Activated CD8-positive, alpha-beta memory T cell treated with anti-CD3 and anti-CD28 coated beads for 1 hour (primary cell): ENCODE measurements around the gene FLVCR2.

Experiments used
- DNase-seq, 2 donors: peaks; one replicate each; pipeline ENCODE4 v3.0.0-alpha.2; 2020; ENCODE audit warnings: low read depth in 1 of 2; ENCODE audit errors: extremely low read depth in 1 of 2

FLVCR2 gene

GRCh38 chr14:75578102-75578785 is at the start of gene FLVCR2:
Gene FLVCR2 (plus strand): TSS chr14:75578620. CDS start chr14:75578973, 353 bp downstream.
- DNase-seq, result peak in 1 of 2 donors; percentile 39

GRCh38 chr14:75531256-75531655 is 47.2 kb upstream of the FLVCR2 start:
- no peak for DNase-seq

GRCh38 chr14:75531660-75532317 is 46.6 kb upstream of the FLVCR2 start:
- DNase-seq, result no peak

- no peak for DNase-seq
These were observed 44.4 kb upstream of the FLVCR2 start for GRCh38 chr14:75533791-75534555.

- no peak for DNase-seq
These were observed 43.1 kb upstream of the FLVCR2 start for GRCh38 chr14:75535164-75535898.

- DNase-seq, result no peak
These were observed 41.3 kb upstream of the FLVCR2 start for GRCh38 chr14:75537071-75537470.

- no peak for DNase-seq
These were observed 39.3 kb upstream of the FLVCR2 start for GRCh38 chr14:75539162-75539560.

GRCh38 chr14:75539561-75540478 is 38.6 kb upstream of the FLVCR2 start:
- DNase-seq, result no peak

GRCh38 chr14:75540479-75540851 is 38.0 kb upstream of the FLVCR2 start:
- no peak for DNase-seq

- DNase-seq, result peak; percentile 42 to 46
These were observed 35.8 kb upstream of the FLVCR2 start for GRCh38 chr14:75542588-75543091.

- DNase-seq, result no peak
These were observed 35.2 kb upstream of the FLVCR2 start for GRCh38 chr14:75543253-75543652.

GRCh38 chr14:75543786-75544185 is 34.6 kb upstream of the FLVCR2 start:
- no peak for DNase-seq

GRCh38 chr14:75545907-75546306 is 32.5 kb upstream of the FLVCR2 start:
- no peak for DNase-seq

- DNase-seq, result no peak
These were observed 30.7 kb upstream of the FLVCR2 start for GRCh38 chr14:75547552-75548250.

GRCh38 chr14:75548544-75548943 is 29.9 kb upstream of the FLVCR2 start:
- DNase-seq, result no peak

GRCh38 chr14:75549169-75549568 is 29.3 kb upstream of the FLVCR2 start:
- DNase-seq, result no peak

- DNase-seq, result no peak
These were observed 27.4 kb upstream of the FLVCR2 start for GRCh38 chr14:75551021-75551420.

GRCh38 chr14:75553157-75553556 is 25.3 kb upstream of the FLVCR2 start:
- DNase-seq, result no peak

- no peak for DNase-seq
These were observed 24.6 kb upstream of the FLVCR2 start for GRCh38 chr14:75553761-75554364.
